Measurements from ENCODE around the gene NEMP1.

DNA sequence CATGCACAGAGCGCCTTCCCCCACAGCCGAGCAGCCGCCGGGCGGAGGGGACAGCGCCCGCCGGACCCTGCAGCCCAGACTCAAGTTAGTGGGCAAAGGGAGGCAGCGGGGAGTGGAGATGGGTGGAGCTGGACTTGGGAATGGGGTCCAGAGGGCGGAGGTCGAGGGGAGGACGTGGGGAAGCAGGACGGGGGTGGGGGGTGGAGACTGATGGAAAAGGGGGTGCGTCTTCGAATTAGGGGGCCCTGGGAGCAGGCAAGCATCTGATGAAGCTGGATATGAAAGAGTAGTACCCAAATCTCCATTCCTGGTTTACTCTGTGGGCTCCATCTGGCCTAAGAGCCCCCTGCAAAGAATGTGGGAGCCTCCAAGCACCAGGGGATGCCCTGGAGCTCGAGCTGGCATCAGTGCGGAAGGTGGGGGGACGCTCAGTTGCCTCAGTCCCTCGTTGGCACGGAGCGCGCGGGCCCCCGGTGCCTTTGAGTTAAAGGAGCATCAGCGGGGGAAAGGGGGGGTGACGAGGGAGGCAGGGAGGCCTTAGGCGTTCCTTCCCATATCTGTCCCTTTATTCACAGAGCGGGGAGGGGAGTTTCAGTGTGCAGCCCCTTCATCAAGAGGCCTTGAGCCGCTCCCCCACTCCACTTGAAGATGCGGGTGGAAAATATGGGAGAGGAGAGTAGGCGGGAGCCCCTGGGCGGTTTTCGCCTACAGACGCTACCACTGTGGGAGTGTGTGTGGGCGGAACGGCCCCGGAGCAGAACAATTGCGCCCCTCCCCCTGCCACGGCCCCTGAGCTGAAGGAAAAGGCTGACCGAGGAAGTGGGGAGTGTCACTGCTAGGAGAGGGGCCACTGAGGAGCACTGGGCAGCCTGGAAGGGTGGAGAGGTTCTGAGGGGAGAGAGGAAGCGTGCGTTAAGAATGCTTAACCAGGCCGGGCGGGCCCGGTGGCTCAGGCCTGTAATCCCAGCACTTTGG, 11.0 kb upstream of the NEMP1 start:
- TF ChIP-seq POLR2A (IDR thresholded peaks at IDR 0.05; ENCODE audit: low read depth, low read length) (no peak), POLR2AphosphoS5 (IDR thresholded peaks at IDR 0.05; ENCODE audit: low read depth, low read length) (no peak)

All from GM12892 (cell line).